Measurements from ENCODE around the gene CD99. TPM values are rescaled to one million over a fixed set of nuclear protein-coding genes. Genes with fewer than 3 reads are reported as not detected.
A peak's percentile ranks its signal among the peaks of the same experiment; 100 is the strongest.

The CD99 gene
- total and polyA plus RNA-seq, 8 donors = 176 to 313 (median 247) TPM

GRCh38 chrX:2697306-2697705 lies 6.2 kb downstream of the CD99 start:
- intact Hi-C loops (cut with DNase I) = no loop called here
- no peak for ATAC-seq
- H3K27ac ChIP-seq = peak overlapping the region; percentile 44 to 77

GRCh38 chrX:2697741-2698299 lies 6.7 kb downstream of the CD99 start:
- intact Hi-C loops (cut with DNase I) = no loop called here
- no peak for DNase-seq
- no peak for TF ChIP-seq CTCF (IDR thresholded peaks at IDR 0.05)
- peaks cover 10 to 92% of the 10 kb centered on the region in 2 donors for H3K4me1 ChIP-seq
- H3K9me3 ChIP-seq = no peaks in the 10 kb centered on the region
- no peak overlapping the region for H3K4me3 ChIP-seq
- peaks cover 0 to 11% of the 10 kb centered on the region in 2 donors for H3K36me3 ChIP-seq
- no peak for ATAC-seq
- H3K27me3 ChIP-seq = no peaks in the 10 kb centered on the region
- peak overlapping the region; percentile 44 to 77 for H3K27ac ChIP-seq

More at GRCh38 chrX:2697306-2697705, 6.2 kb downstream of the CD99 start:
- TF ChIP-seq CTCF (IDR thresholded peaks at IDR 0.05) = no peak
- Histone ChIP-seq H3K27me3 (peaks cover 0 to under 1% of the 10 kb centered on the region in 2 donors), H3K9me3 (no peaks in the 10 kb centered on the region), H3K4me3 (peak overlapping the region in 1 of 2 donors; percentile 9), H3K4me1 (peaks cover 11 to 92% of the 10 kb centered on the region in 2 donors), H3K36me3 (peaks cover 0 to 11% of the 10 kb centered on the region in 2 donors)
- no peak for DNase-seq

- Histone ChIP-seq H3K9me3 (no peaks in the 10 kb centered on the region), H3K36me3 (peaks cover 0 to 11% of the 10 kb centered on the region in 2 donors), H3K27me3 (no peaks in the 10 kb centered on the region), H3K27ac (peak overlapping the region in 1 of 2 donors; percentile 77), H3K4me3 (no peak overlapping the region), H3K4me1 (peaks cover 8 to 91% of the 10 kb centered on the region in 2 donors)
- no peak for TF ChIP-seq CTCF (IDR thresholded peaks at IDR 0.05)
- ATAC-seq = no peak
- DNase-seq = no peak
- intact Hi-C loops (cut with DNase I) = no loop called here
Observed at GRCh38 chrX:2698604-2699003, 7.5 kb downstream of the CD99 start.

GRCh38 chrX:2699959-2700358 lies 8.9 kb downstream of the CD99 start:
- Histone ChIP-seq H3K27me3 (no peaks in the 10 kb centered on the region), H3K27ac (no peak overlapping the region), H3K4me1 (peaks cover 8 to 91% of the 10 kb centered on the region in 2 donors), H3K36me3 (peaks cover 0 to 11% of the 10 kb centered on the region in 2 donors), H3K9me3 (no peaks in the 10 kb centered on the region), H3K4me3 (no peak overlapping the region)
- TF ChIP-seq CTCF (IDR thresholded peaks at IDR 0.05) = no peak
- ATAC-seq (no peak), DNase-seq (no peak)
- intact Hi-C loops (cut with DNase I) = no loop called here

- H3K4me1 ChIP-seq = peaks cover 8 to 91% of the 10 kb centered on the region in 2 donors
- no peak overlapping the region for H3K27ac ChIP-seq
- TF ChIP-seq CTCF (IDR thresholded peaks at IDR 0.05) = no peak
- no peaks in the 10 kb centered on the region for H3K27me3 ChIP-seq
- no peaks in the 10 kb centered on the region for H3K9me3 ChIP-seq
- ATAC-seq (no peak), DNase-seq (no peak)
- H3K4me3 ChIP-seq = no peak overlapping the region
- H3K36me3 ChIP-seq = peaks cover 0 to 11% of the 10 kb centered on the region in 2 donors
- intact Hi-C loops (cut with DNase I) = no loop called here
Observed at GRCh38 chrX:2700405-2701320, 9.6 kb downstream of the CD99 start.

Data from left lung (tissue), 10 donors.